GM23338 (cell line): Measurements from ENCODE around the gene MEIOSIN. TPM values are rescaled to one million over a fixed set of nuclear protein-coding genes. Genes with fewer than 3 reads are reported as not detected.

Experiments
- ATAC-seq: fragments of 200-7000 bp; cut with Tn5 transposase; 3 replicates; pipeline ENCODE4 v1.9.1; 2020
- DNase-seq: peaks from one replicate; pipeline ENCODE4 v3.0.0-alpha.2; 2015; ENCODE audit warnings: low spot score
- H2AFZ ChIP-seq: fragments of 200-600 bp; sonication (generic); 2 replicates; pipeline ENCODE4 v1.8.0; 2016; ENCODE audit warnings: antibody characterized with exemption, mild to moderate bottlenecking, moderate library complexity
- H3F3A ChIP-seq: fragments of 200-600 bp; sonication (generic); replicated peaks from 2 replicates; pipeline ENCODE4 v1.8.0; 2017; ENCODE audit warnings: antibody characterized with exemption, mixed run types, low read depth
- H3K27ac ChIP-seq: fragments of 200-600 bp; sonication (generic); 2 replicates; pipeline ENCODE4 v1.6.1; 2016; ENCODE audit warnings: low read depth
- H3K27me3 ChIP-seq: fragments of 200-600 bp; sonication (generic); 2 replicates; pipeline ENCODE4 v1.8.0; 2016; ENCODE audit warnings: mild to moderate bottlenecking, mixed run types, moderate library complexity; ENCODE audit not compliant: insufficient read depth
- H3K36me3 ChIP-seq: fragments of 200-600 bp; sonication (generic); 2 replicates; pipeline ENCODE4 v1.8.0; 2016; ENCODE audit warnings: mild to moderate bottlenecking; ENCODE audit not compliant: insufficient read depth
- H3K4me1 ChIP-seq: fragments of 200-600 bp; sonication (generic); 2 replicates; pipeline ENCODE4 v1.8.0; 2016; ENCODE audit warnings: mild to moderate bottlenecking, moderate library complexity; ENCODE audit not compliant: insufficient read depth
- H3K4me2 ChIP-seq: fragments of 200-600 bp; sonication (generic); 2 replicates; pipeline ENCODE4 v1.7.1; 2017; ENCODE audit warnings: mixed run types
- H3K4me3 ChIP-seq: fragments of 200-600 bp; sonication (generic); 2 replicates; pipeline ENCODE4 v1.6.1; 2016; ENCODE audit warnings: mixed run types
- H3K79me2 ChIP-seq: fragments of 200-600 bp; sonication (generic); replicated peaks from 2 replicates; pipeline ENCODE4 v1.8.0; 2017; ENCODE audit warnings: mild to moderate bottlenecking; ENCODE audit not compliant: insufficient read depth
- H3K9me2 ChIP-seq: fragments of 200-600 bp; sonication (generic); 2 replicates; pipeline ENCODE4 v1.8.0; 2017; ENCODE audit not compliant: insufficient read depth
- H4K20me1 ChIP-seq: fragments of 200-600 bp; sonication (generic); replicated peaks from 2 replicates; pipeline ENCODE4 v1.8.0; 2017; ENCODE audit warnings: mild to moderate bottlenecking; ENCODE audit not compliant: insufficient read depth
- H3K27ac Mint-ChIP-seq: 2 replicates; pipeline ENCODE4 v1.8.0; 2020; ENCODE audit warnings: inconsistent platforms, mild to moderate bottlenecking, moderate library complexity, mixed read lengths
- H3K27me3 Mint-ChIP-seq: 3 replicates; pipeline ENCODE4 v1.8.0; 2022; ENCODE audit warnings: low read depth, mild to moderate bottlenecking, moderate library complexity, mixed read lengths, inconsistent platforms; ENCODE audit not compliant: insufficient read depth, poor library complexity
- H3K36me3 Mint-ChIP-seq: 3 replicates; pipeline ENCODE4 v1.8.0; 2021; ENCODE audit warnings: low read depth, mild to moderate bottlenecking, inconsistent platforms, moderate library complexity, mixed read lengths
- H3K4me1 Mint-ChIP-seq: 3 replicates; pipeline ENCODE4 v1.8.0; 2020; ENCODE audit warnings: mild to moderate bottlenecking, inconsistent platforms, mixed read lengths
- H3K4me3 Mint-ChIP-seq: 3 replicates; pipeline ENCODE4 v1.8.0; 2021; ENCODE audit warnings: moderate library complexity, mild to moderate bottlenecking, inconsistent platforms, mixed read lengths
- H3K9me3 Mint-ChIP-seq: 3 replicates; pipeline ENCODE4 v1.8.0; 2020; ENCODE audit warnings: moderate library complexity, mild to moderate bottlenecking, inconsistent platforms, mixed read lengths
- CTCF ChIP-seq, 2 experiments: fragments of 200-600 bp in 1 of 2; sonication (generic) in 1 of 2; conservative IDR thresholded peaks; 2 replicates each; pipeline versions ENCODE4 v1.5.1 to v1.6.1; 2016 to 2017; ENCODE audit warnings: antibody characterized with exemption in 2 of 2, low read depth in 2 of 2, mild to moderate bottlenecking in 2 of 2, moderate library complexity in 1 of 2
- POLR2AphosphoS5 ChIP-seq: IDR thresholded peaks from 2 replicates; pipeline ENCODE4 v1.6.1; 2016; ENCODE audit warnings: antibody characterized with exemption, low read depth
- STAT1 ChIP-seq: IDR thresholded peaks from one replicate; pipeline ENCODE4 v1.6.1; 2016; ENCODE audit warnings: antibody characterized with exemption; ENCODE audit not compliant: unreplicated experiment
- polyA plus RNA-seq: library from polyadenylated mRNA; unstranded; fragments of >200 nt; fragmentation: Nextera tagmentation; extraction: Ambion mirVana; gene quantifications from 2 replicates; pipeline ENCODE4 v1.2.1, GENCODE V29; 2016
- total RNA-seq: library from RNA; depleted of rRNA; stranded (reverse); fragments of >200 nt; shearing (Covaris generic); gene quantifications from 2 replicates; pipeline ENCODE4 v1.2.3, GENCODE V29; 2014

MEIOSIN gene
- total and polyA plus RNA-seq, 2 experiments from 2014 or later, result 0.21 to 0.28 TPM

- no peak for ATAC-seq
- Mint-ChIP-seq H3K9me3 (no peaks in the 10 kb centered on the region; the same call in 2 of the 3 replicates), H3K36me3 (peaks cover 25% of the 10 kb centered on the region), H3K27ac (peak overlapping the region; percentile 82), H3K4me1 (peaks cover 15% of the 10 kb centered on the region), H3K4me3 (peak overlapping the region; percentile 91), H3K27me3 (peaks cover 33% of the 10 kb centered on the region)
- no peaks in the 10 kb centered on the region for H3K79me2 ChIP-seq
- H3K4me2 ChIP-seq, result peak overlapping the region; percentile 87
- H3K27me3 ChIP-seq, result no peaks in the 10 kb centered on the region
- peaks cover 15% of the 10 kb centered on the region; the same call in 1 of the 2 replicates for H3K4me1 ChIP-seq
- DNase-seq, result peak; percentile 62
- H3F3A ChIP-seq, result peaks cover 29% of the 10 kb centered on the region
- H3K27ac ChIP-seq, result peak overlapping the region; percentile 80
- H3K9me2 ChIP-seq, result no peaks in the 10 kb centered on the region
- peak overlapping the region; percentile 76 for H3K4me3 ChIP-seq
- H3K36me3 ChIP-seq, result 0 out of 2 replicates have a peak, but pooled peaks cover 3% of the 10 kb centered on the region
- peaks cover 3% of the 10 kb centered on the region; the same call in 1 of the 2 replicates for H4K20me1 ChIP-seq
- TF ChIP-seq CTCF (conservative IDR thresholded peaks at IDR 0.05; ENCODE audit: low read depth in 2 of 2), result peak in 1 of 2 experiments; percentile 21; a peak in 2 of 4 replicates
- no peak for TF ChIP-seq STAT1
- no peak overlapping the region for H2AFZ ChIP-seq
These were observed 38.2 kb downstream of the MEIOSIN start for GRCh38 chr19:45771311-45771933.

- DNase-seq (no peak), ATAC-seq (no peak)
- Mint-ChIP-seq H3K9me3 (no peaks in the 10 kb centered on the region; the same call in 2 of the 3 replicates), H3K36me3 (peaks cover 33% of the 10 kb centered on the region), H3K4me1 (peaks cover 15% of the 10 kb centered on the region), H3K27ac (peak overlapping the region; percentile 78), H3K27me3 (peaks cover 36% of the 10 kb centered on the region), H3K4me3 (peak overlapping the region; percentile 40; the same call in 2 of the 3 replicates)
- Histone ChIP-seq H3K27me3 (no peaks in the 10 kb centered on the region), H4K20me1 (peaks cover 3% of the 10 kb centered on the region; the same call in 1 of the 2 replicates), H3K36me3 (0 out of 2 replicates have a peak, but pooled peaks cover 3% of the 10 kb centered on the region), H3K79me2 (no peaks in the 10 kb centered on the region), H3K4me2 (no peak overlapping the region), H3K9me2 (no peaks in the 10 kb centered on the region), H3K4me3 (peak overlapping the region; percentile 76; the same call in 1 of the 2 replicates), H2AFZ (no peak overlapping the region), H3F3A (peaks cover 30% of the 10 kb centered on the region), H3K4me1 (peaks cover 9% of the 10 kb centered on the region; the same call in 1 of the 2 replicates), H3K27ac (no peak overlapping the region; the same call in 1 of the 2 replicates)
- TF ChIP-seq CTCF (conservative IDR thresholded peaks at IDR 0.05; ENCODE audit: low read depth in 2 of 2) (no peak), POLR2AphosphoS5 (0 out of 2 replicates have a peak, but pooled peaks have one; percentile 11)
These were observed 39.0 kb downstream of the MEIOSIN start for GRCh38 chr19:45772130-45772840.
